Chondrocyte (in vitro differentiated cells): ENCODE results near the gene PRELP. TPM values are rescaled to one million over a fixed set of nuclear protein-coding genes. Genes with fewer than 3 reads are reported as not detected.

Experiments
- DNase-seq: peaks from one replicate; pipeline ENCODE4 v3.0.0; 2021; ENCODE audit warnings: mixed read lengths, low spot score
- H3K27ac Mint-ChIP-seq: one replicate; pipeline ENCODE4 v1.8.0; 2021; ENCODE audit warnings: mild to moderate bottlenecking, moderate library complexity, mixed read lengths; ENCODE audit not compliant: unreplicated experiment
- H3K27me3 Mint-ChIP-seq: 2 replicates; pipeline ENCODE4 v1.8.0; 2021; ENCODE audit warnings: low read depth, mixed read lengths
- H3K36me3 Mint-ChIP-seq: 2 replicates; pipeline ENCODE4 v1.8.0; 2021; ENCODE audit warnings: low read depth, mixed read lengths
- H3K4me1 Mint-ChIP-seq: 2 replicates; pipeline ENCODE4 v1.8.0; 2021; ENCODE audit warnings: low read depth, mild to moderate bottlenecking, mixed read lengths
- H3K4me3 Mint-ChIP-seq: one replicate; pipeline ENCODE4 v1.8.0; 2021; ENCODE audit warnings: mild to moderate bottlenecking, moderate library complexity, mixed read lengths; ENCODE audit not compliant: unreplicated experiment
- H3K9me3 Mint-ChIP-seq: 2 replicates; pipeline ENCODE4 v1.8.0; 2021; ENCODE audit warnings: low read depth, mixed read lengths
- CTCF ChIP-seq: fragments of 200-600 bp; sonication (generic); IDR thresholded peaks from 2 replicates; pipeline ENCODE4 v1.5.0; 2021; ENCODE audit warnings: antibody characterized with exemption, mild to moderate bottlenecking, moderate library complexity
- total RNA-seq: library from RNA; stranded (reverse); gene quantifications from 3 replicates; pipeline ENCODE4 v1.2.1, GENCODE V29; 2021

PRELP gene
- total RNA-seq, 1 donor from 2014 or later = 33.7 TPM

GRCh38 chr1:203491664-203492063 lies 16.1 kb downstream of the PRELP start:
- Mint-ChIP-seq H3K9me3 (no peaks in the 10 kb centered on the region), H3K36me3 (peaks cover 2% of the 10 kb centered on the region), H3K27ac (no peak overlapping the region), H3K4me1 (peaks cover 9% of the 10 kb centered on the region), H3K27me3 (peaks cover 7% of the 10 kb centered on the region), H3K4me3 (no peak overlapping the region)
- no peak for TF ChIP-seq CTCF
- no peak for DNase-seq

- peaks cover 7% of the 10 kb centered on the region for H3K27me3 Mint-ChIP-seq
- H3K4me3 Mint-ChIP-seq = no peak overlapping the region
- H3K27ac Mint-ChIP-seq = no peak overlapping the region
- DNase-seq = no peak
- no peak for TF ChIP-seq CTCF
- peaks cover 4% of the 10 kb centered on the region for H3K4me1 Mint-ChIP-seq
- H3K9me3 Mint-ChIP-seq = no peaks in the 10 kb centered on the region
- H3K36me3 Mint-ChIP-seq = no peaks in the 10 kb centered on the region
Observed at GRCh38 chr1:203492082-203492747, 16.6 kb downstream of the PRELP start.

DNA sequence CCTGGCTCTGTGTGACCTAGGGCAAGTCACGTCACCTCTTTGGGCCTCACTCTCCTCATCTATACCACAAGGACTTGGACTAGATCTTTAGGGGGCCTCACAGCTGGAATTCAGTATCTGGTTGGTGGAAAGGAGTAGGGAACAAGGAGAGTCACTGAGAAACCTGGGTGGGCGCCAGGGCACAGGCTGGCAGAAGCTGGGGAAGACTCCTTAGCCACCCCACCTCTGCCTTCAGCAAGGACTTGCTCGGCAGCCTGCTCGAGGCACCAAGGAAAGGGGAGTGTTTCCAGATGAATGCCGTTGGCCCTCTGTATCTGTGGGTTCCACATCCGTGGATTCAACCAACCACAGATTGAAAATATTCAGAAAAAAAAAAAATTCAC lies 17.1 kb downstream of the PRELP start:
- peaks cover 7% of the 10 kb centered on the region for H3K27me3 Mint-ChIP-seq
- no peak for DNase-seq
- no peak overlapping the region for H3K27ac Mint-ChIP-seq
- no peaks in the 10 kb centered on the region for H3K9me3 Mint-ChIP-seq
- H3K4me1 Mint-ChIP-seq = no peaks in the 10 kb centered on the region
- no peak for TF ChIP-seq CTCF
- H3K4me3 Mint-ChIP-seq = no peak overlapping the region
- H3K36me3 Mint-ChIP-seq = no peaks in the 10 kb centered on the region

- Mint-ChIP-seq H3K4me1 (no peaks in the 10 kb centered on the region), H3K27me3 (peaks cover 7% of the 10 kb centered on the region), H3K36me3 (no peaks in the 10 kb centered on the region), H3K27ac (no peak within 1 kb of the TSS), H3K9me3 (no peaks in the 10 kb centered on the region), H3K4me3 (no peak within 1 kb of the TSS)
- TF ChIP-seq CTCF = no peak
- DNase-seq = no peak
Observed at GRCh38 chr1:203493901-203494300, 18.3 kb downstream of the PRELP start, which contains the start of gene OPTC. OPTC (plus strand) TSS chr1:203494153; CDS start chr1:203496006, 1,853 bp downstream.

GRCh38 chr1:203495845-203496244 lies 20.2 kb downstream of the PRELP start:
- H3K27ac Mint-ChIP-seq = no peak overlapping the region

More at GRCh38 chr1:203495845-203496244, 20.2 kb downstream of the PRELP start:
- TF ChIP-seq CTCF = no peak
- H3K4me1 Mint-ChIP-seq = no peaks in the 10 kb centered on the region
- peaks cover 7% of the 10 kb centered on the region for H3K27me3 Mint-ChIP-seq
- no peaks in the 10 kb centered on the region for H3K36me3 Mint-ChIP-seq
- H3K4me3 Mint-ChIP-seq = no peak overlapping the region
- no peaks in the 10 kb centered on the region for H3K9me3 Mint-ChIP-seq
- no peak for DNase-seq
